NCI-H345 (cell line): ENCODE data around the gene CMTR1.
A peak's percentile ranks its signal among the peaks of the same experiment; 100 is the strongest.
"Not testable (repeated sequence)": the region's sequence is repeated elsewhere in the genome, so short reads cannot be mapped to it uniquely, and the experiment has no call there.

ENCODE experiments used
- DNase-seq: peaks from one replicate; lab custom pipeline; 2025; lab: John Stamatoyannopoulos, UW

CMTR1 gene

GRCh38 chr6:37433657-37434271, 743 bp downstream of the CMTR1 start:
- DNase-seq: no peak

DNA sequence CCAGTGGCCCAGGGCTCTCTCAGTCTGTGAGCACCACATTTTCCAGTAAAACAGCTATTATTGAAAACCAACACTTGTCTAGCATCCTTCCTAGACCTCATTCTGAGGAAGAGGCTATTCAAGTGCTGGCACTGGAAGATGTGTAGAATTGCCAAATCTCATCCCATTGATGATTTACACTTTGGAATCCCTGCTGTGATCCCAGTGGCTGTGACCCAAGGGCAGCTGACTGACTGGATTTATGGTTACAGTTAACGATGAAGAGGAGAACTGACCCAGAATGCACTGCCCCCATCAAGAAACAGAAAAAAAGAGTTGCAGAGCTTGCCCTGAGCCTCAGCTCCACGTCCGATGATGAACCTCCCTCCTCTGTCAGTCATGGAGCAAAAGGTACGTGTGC, 2.4 kb downstream of the CMTR1 start:
- no peak for DNase-seq

DNA sequence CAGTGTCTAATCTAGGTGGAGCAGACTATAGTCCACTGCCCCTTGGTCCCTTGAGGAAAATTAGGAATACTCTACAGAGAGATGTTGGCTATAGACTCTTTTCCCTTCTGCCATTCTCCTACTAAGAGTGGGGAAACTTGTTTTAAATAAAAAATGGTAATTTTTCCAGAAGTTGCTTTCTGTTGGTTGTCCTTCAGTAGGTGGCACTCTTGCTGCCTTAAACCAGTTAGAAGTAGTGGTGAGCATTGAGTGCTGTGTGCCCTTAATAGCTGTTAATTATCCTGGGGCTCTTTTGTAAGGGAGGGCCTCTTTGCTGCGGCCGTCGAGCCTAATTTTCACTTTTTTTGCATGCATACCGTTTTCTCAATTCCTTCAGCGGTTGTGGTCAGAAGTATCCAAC, 2.8 kb downstream of the CMTR1 start:
- DNase-seq: no peak

GRCh38 chr6:37438930-37439329, 5.9 kb downstream of the CMTR1 start:
- no peak for DNase-seq

GRCh38 chr6:37441651-37442050, 8.6 kb downstream of the CMTR1 start:
- DNase-seq: no peak

- DNase-seq: no peak
These were observed 9.6 kb downstream of the CMTR1 start for GRCh38 chr6:37442416-37443215.

- DNase-seq: not testable (repeated sequence)
These were observed 10.2 kb downstream of the CMTR1 start for GRCh38 chr6:37443216-37443542.

GRCh38 chr6:37449984-37450383, 17.0 kb downstream of the CMTR1 start:
- no peak for DNase-seq

- no peak for DNase-seq
These were observed 18.6 kb downstream of the CMTR1 start for GRCh38 chr6:37451441-37452193.

GRCh38 chr6:37452522-37452921, 19.5 kb downstream of the CMTR1 start:
- DNase-seq: no peak

GRCh38 chr6:37454420-37455140, 21.6 kb downstream of the CMTR1 start:
- no peak for DNase-seq

- DNase-seq: no peak
These were observed 23.1 kb downstream of the CMTR1 start for GRCh38 chr6:37456126-37456525.

DNA sequence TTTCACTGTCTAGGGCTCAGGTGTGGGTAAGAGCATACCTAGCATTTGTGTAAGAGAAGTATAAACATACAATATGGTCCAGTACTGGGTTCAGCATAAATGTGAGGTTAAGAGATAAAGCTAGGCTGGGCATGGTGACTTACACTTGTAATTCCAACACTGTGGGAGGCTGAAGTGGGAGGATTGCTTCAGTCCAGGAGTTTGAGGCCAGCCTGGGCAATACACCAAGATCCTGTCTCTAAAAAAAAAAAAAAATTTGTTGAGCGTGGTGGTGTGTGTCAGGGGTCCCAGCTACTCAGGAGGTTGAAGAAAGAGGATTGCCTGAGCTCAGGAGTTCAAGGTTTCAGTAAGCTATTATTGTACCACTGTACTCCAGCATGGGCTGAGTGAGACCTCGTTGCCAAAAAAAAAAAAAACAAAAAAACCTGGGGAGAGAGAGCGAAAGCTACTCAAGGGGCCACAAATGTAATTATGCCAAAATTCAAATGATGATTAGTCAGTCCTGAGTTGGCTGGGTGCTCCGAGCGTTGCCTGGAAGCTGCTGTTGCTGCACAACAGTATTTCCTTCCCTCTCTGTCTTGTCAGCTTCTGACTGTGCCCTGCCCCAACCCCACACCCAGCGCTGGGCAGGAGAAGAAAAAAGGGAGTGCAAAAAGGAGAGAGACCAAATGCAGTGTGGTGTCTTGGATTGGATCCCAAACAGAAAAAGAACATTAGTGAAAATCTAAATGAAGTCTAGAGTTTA, 24.0 kb downstream of the CMTR1 start:
- DNase-seq: no peak

GRCh38 chr6:37459981-37460800, 27.2 kb downstream of the CMTR1 start:
- DNase-seq: peak; percentile 94

DNA sequence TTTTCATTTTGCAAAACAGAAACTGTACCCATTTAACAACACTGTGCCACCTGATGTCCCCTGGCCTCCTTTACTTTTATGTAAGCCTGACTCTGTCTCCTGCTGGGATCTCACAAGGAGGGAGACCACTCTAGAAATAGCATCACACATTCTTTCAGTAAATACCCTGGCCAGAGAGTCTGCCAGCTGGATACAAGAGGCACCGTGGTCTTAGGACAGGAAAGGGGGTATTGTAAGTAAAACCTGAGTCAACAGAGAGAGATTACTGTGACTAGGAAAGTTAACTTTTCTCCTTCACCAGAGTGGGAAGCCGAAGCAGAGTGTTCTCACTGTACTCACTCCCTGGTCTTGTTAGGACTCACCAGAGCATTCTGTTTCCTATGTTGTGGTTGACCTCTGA, 27.8 kb downstream of the CMTR1 start:
- DNase-seq: no peak

DNA sequence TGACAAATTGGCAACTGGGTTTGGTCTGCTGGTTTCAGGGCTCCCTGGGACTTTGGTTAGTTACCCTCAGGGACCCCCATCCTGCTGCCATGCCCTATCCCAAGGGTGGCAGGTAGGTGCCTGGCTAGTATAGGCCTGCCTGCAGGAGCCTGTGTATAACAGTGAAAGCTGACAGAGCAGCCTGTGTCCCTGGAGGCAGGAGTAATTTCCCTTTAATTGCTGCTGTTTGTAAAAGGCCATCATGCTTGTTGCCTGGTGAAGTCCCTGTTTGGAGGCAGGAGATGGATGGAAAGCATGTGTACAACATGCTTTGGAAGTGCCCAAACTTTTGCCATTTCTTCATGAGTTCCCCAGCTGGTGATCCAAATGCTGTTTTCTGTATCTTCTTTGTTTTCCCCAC, 30.1 kb downstream of the CMTR1 start:
- DNase-seq: no peak

GRCh38 chr6:37467718-37468117, 34.7 kb downstream of the CMTR1 start:
- no peak for DNase-seq

DNA sequence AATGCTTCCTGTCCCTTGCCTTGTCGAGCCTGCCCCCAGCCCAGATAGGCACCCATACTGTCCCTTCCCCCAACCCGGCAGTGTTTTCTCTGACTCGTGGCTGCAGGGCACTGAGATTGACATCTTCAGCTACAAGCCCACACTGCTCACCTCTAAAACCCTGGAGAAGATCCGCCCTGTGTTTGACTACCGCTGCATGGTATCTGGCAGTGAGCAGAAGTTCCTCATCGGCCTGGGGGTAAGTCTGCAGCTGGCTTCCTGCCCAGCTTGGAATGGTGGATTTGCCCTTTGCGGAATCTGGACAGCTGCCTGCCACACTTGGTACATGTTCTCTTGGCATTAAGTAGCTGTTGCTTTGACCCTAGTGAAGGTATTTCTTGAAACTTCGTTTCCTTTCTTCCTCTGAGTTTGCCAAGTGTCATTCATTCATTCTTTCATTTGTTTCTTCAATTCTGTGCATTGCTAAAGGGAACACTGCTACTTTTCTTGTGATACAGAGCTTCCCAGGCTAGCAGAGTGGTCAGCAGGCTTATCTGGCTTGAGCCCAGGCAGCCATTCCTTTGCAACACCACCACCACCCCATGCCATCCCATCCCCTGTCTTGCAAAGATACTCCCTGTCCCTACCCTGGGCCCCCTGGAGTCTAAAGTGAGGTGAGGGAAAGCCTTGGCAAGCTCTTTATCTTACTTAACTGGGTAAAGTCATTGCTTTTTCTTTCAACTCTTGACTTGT, 40.5 kb downstream of the CMTR1 start:
- no peak for DNase-seq

DNA sequence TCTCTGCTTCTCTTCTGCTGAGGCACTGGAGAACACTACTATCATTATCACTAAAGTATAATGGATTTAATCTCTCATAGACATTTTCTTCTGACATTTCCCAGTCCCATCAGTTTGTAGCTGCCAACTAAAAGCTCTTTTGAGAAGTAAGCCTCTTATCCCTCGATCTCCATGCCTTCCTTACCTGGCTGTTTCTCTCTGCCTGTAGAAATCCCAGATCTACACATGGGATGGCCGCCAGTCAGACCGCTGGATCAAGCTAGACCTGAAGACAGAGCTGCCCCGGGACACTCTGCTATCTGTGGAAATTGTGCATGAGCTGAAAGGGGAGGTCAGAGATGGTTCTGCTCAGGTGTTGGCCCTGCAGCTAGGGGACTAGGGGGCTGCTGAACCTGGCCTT, 41.3 kb downstream of the CMTR1 start:
- DNase-seq: no peak

DNA sequence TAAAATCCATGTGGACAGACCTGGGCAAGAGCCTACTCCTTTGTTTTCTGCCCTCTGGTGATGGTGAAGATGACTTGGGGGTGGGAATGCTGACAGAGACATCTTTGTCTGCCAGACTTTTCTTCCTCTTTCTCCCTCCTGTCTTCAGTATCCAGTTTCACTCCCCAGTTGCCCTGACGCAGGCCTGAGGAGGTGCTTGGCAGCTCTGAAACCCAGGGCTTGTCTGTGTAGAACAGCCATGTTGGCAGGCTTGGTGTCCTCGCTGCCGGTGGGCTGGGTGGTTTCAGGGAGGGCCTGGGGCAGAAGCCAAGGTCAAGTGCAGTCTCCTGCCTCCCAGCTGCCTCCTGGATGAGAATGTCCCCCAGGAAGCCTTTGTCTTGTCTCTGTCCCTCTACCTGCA, 44.2 kb downstream of the CMTR1 start:
- DNase-seq: no peak
